Lower leg skin (tissue), 3 donors: Measurements from ENCODE around the gene CCAR1.

Source experiments
- CTCF ChIP-seq, 3 donors: fragments of 450-650 bp; IDR thresholded peaks; one replicate each; pipeline ENCODE4 v1.5.1; 2016; ENCODE audit warnings: antibody characterized with exemption in 3 of 3, mild to moderate bottlenecking in 3 of 3, moderate library complexity in 2 of 3
- POLR2A ChIP-seq, 2 donors: fragments of 450-650 bp; IDR thresholded peaks; one replicate each; pipeline ENCODE4 v1.6.1; 2016 to 2017; ENCODE audit warnings: antibody characterized with exemption in 2 of 2, mild to moderate bottlenecking in 1 of 2, moderate library complexity in 1 of 2

- TF ChIP-seq POLR2A (IDR thresholded peaks at IDR 0.05) (no peak), CTCF (IDR thresholded peaks at IDR 0.05) (no peak)
Measured at GRCh38 chr10:68721673-68722335, 765 bp downstream of the CCAR1 start.
